ENCODE results near the gene PRKG2.

The PRKG2 gene

GRCh38 chr4:81152839-81153713 is 61.9 kb downstream of the PRKG2 start:
- no peak for DNase-seq

GRCh38 chr4:81149976-81150375 is 65.0 kb downstream of the PRKG2 start:
- DNase-seq: no peak

- no peak for DNase-seq
Measured at GRCh38 chr4:81148576-81148975, 66.4 kb downstream of the PRKG2 start.

GRCh38 chr4:81146466-81146865 is 68.6 kb downstream of the PRKG2 start:
- DNase-seq: no peak

GRCh38 chr4:81143183-81143582 is 71.8 kb downstream of the PRKG2 start:
- no peak for DNase-seq

- DNase-seq: no peak
Measured at GRCh38 chr4:81142744-81143143, 72.3 kb downstream of the PRKG2 start.

GRCh38 chr4:81137894-81138293 is 77.1 kb downstream of the PRKG2 start:
- DNase-seq: no peak

- no peak for DNase-seq
Measured at GRCh38 chr4:81137446-81137845, 77.6 kb downstream of the PRKG2 start.

- no peak for DNase-seq
Measured at GRCh38 chr4:81136161-81136905, 78.7 kb downstream of the PRKG2 start.

GRCh38 chr4:81135501-81135900 is 79.5 kb downstream of the PRKG2 start:
- DNase-seq: no peak

GRCh38 chr4:81131563-81131962 is 83.5 kb downstream of the PRKG2 start:
- no peak for DNase-seq

GRCh38 chr4:81131066-81131465 is 84.0 kb downstream of the PRKG2 start:
- DNase-seq: no peak

GRCh38 chr4:81130569-81130968 is 84.5 kb downstream of the PRKG2 start:
- no peak for DNase-seq

- no peak for DNase-seq
Measured at GRCh38 chr4:81120055-81120454, 95.0 kb downstream of the PRKG2 start.

GRCh38 chr4:81118086-81118485 is 96.9 kb downstream of the PRKG2 start:
- no peak for DNase-seq

- DNase-seq: no peak
Measured at GRCh38 chr4:81116566-81116965, 98.5 kb downstream of the PRKG2 start.

- DNase-seq: no peak
Measured at GRCh38 chr4:81113024-81113423, 102.0 kb downstream of the PRKG2 start.

GRCh38 chr4:81109356-81109755 is 105.7 kb downstream of the PRKG2 start:
- no peak for DNase-seq

GRCh38 chr4:81106150-81106549 is 108.9 kb downstream of the PRKG2 start:
- DNase-seq: no peak

GRCh38 chr4:81102107-81102506 is 112.9 kb downstream of the PRKG2 start:
- DNase-seq: no peak

- no peak for DNase-seq
Measured at GRCh38 chr4:81096566-81096965, 118.5 kb downstream of the PRKG2 start.

GRCh38 chr4:81095389-81095788 is 119.6 kb downstream of the PRKG2 start:
- DNase-seq: no peak

GRCh38 chr4:81093720-81094401 is 121.2 kb downstream of the PRKG2 start:
- DNase-seq: no peak

- DNase-seq: no peak
Measured at GRCh38 chr4:81085979-81086378, 129.0 kb downstream of the PRKG2 start.

All from hippocampal formation (tissue), 2 donors.